HG03342 (cell line): Measurements from ENCODE around the gene RELB.

Experiments used
- ATAC-seq: cut with Tn5 transposase; IDR thresholded peaks from one replicate; pipeline ENCODE4 v1.9.1; 2021; ENCODE audit warnings: mild to moderate bottlenecking, moderate library complexity; ENCODE audit not compliant: unreplicated experiment

RELB gene

DNA sequence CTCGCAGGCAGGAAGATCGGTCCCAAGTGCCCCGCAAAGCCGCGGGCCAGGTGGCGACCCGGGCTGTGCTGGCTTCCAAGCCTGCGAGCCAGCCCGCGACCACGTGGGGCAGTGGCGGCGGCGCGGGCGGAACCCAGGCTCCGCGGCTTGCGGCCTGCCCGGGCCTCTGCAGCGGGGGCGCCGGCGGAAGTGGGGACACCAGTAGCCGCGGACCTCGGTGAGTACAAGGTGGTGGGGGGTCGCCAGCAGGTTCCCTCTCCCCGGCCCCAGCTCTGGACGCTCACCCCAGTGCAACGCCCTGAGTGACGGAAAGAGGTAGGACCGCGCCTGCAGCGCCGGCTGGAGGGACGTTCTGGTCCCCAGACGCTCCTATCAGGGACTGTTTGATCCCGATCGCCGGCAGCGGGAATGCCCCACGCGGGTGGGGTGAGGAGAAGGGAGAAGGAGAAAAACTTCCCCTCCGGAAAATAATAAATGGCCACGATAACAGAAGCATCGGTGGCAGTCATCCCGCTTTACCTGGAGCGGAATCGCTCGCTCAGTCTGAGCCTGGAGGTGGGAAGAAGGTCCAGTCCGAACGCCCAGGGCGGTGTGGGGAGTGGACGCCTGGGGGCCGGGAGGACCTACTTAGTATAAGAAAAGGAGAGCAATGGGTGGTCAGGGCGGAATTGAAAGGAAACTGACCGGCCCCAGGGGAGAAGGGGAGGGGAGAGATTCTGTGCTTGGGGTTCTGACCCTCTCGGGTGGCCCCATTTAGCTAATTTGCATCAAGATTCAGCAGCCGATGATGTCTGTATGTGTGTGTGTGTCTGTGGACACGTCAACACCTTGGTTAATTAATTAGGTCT is 78.0 kb downstream of the RELB start, which contains the start of gene GEMIN7:
TSS of gene GEMIN7 (plus strand) at position 198 of the 848 bp plus-strand sequence. CDS start 10,855 bp downstream, outside the sequence.
- no peak for ATAC-seq

DNA sequence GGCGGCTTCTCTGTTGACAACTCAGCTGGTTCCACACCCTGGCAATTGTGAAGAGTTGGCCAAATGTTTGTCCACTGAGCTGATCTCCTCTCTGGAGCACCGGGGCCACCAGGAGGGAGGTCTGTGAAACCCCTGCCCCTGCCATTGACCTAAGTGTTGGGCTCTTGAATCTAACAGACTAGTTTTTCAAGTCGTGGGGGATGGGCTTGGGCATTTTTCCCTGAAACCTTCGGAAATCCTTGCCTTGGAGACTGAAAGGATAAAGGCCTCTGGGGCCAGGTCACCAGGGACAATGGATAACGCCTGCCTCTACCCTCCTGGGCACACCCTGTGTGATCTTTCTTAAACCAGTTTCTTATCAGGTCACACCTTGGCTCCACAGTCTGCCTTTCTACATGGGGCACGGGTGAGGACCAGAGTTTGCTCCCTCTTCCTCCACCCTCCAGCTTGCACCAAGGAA is 78.7 kb downstream of the RELB start:
- ATAC-seq, result no peak

DNA sequence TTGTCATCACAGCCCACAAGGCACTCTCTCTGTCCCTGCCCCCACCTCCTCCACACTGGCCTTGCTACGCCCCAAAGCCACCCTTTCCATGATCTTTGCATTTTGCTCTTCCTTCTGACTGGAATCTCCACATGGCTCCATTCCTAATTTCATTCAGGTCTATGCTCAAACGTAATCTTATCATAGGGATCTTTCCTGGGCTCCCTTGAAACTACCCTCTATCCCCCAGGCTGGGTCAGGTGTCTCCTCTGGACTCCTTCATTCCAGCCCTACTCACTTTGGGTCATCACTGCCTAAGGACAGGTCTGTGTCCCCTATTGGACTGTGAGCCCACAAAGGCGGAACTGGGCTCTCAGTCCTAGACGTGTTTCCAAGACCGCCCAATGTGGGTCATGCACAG is 80.9 kb downstream of the RELB start:
- no peak for ATAC-seq

DNA sequence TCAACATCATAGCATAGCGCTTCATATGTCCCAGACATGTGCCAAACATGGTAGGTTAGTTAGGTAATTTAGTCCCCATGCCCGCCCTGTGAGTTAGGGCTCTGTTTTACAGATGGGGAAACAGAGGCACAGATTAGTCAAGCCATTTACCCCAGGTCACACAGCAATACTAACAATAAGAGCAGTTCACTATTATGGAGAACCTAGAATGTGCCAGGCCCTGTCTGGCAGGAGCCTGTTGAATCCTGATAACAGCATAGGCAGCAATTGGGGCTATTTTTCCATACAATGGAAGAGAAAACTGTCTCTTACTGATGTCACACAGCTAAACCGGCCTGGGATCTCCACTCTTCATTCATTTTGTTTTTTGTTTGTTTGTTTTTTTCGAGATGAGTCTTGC is 85.2 kb downstream of the RELB start:
- ATAC-seq, result no peak

DNA sequence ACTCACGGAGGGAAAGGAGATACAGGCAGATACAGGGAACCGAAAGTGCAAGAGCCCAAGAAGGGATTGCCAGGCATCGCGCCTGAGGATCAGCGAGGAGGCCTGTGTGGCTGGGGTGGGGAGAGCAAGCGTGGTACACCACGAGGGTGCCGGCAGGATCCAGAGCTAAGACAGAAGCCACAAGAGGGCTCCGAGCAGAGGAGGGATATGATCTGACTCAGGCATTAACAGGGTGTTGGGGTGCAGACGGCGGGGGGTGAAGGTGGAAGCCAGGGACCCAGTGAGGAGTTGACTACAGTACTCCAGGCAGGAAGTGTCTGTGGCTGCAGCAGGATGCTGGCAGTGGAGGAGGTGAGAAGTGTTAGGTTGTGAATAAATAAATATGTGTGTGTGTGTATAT is 86.3 kb downstream of the RELB start:
- no peak for ATAC-seq
